Umbilical cord (tissue), 2 donors: Measurements from ENCODE around the gene NELFCD. TPM values are rescaled to one million over a fixed set of nuclear protein-coding genes. Genes with fewer than 3 reads are reported as not detected.
"Not testable (repeated sequence)": the region's sequence is repeated elsewhere in the genome, so short reads cannot be mapped to it uniquely, and the experiment has no call there.

Source experiments
- DNase-seq: peaks from one replicate; pipeline ENCODE4 v3.0.0-alpha.2; 2015; ENCODE audit warnings: low spot score
- total RNA-seq: library from RNA; depleted of rRNA; stranded (reverse); fragments of >200 nt; gene quantifications from one replicate; pipeline ENCODE4 v1.2.3, GENCODE V29; 2014; ENCODE audit warnings: low replicate concordance; ENCODE audit not compliant: insufficient read depth

Gene NELFCD
- total RNA-seq, 1 donor from 2014 or later, result 28.2 TPM

DNA sequence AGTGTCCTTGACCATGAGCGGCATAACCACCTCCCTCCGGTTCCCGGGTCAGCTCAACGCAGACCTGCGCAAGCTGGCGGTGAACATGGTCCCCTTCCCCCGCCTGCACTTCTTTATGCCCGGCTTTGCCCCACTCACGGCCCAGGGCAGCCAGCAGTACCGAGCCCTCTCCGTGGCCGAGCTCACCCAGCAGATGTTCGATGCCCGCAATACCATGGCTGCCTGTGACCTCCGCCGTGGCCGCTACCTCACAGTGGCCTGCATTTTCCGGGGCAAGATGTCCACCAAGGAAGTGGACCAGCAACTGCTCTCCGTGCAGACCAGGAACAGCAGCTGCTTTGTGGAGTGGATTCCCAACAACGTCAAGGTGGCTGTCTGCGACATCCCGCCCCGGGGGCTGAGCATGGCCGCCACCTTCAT, 43.1 kb downstream of the NELFCD start:
- no peak for DNase-seq

DNA sequence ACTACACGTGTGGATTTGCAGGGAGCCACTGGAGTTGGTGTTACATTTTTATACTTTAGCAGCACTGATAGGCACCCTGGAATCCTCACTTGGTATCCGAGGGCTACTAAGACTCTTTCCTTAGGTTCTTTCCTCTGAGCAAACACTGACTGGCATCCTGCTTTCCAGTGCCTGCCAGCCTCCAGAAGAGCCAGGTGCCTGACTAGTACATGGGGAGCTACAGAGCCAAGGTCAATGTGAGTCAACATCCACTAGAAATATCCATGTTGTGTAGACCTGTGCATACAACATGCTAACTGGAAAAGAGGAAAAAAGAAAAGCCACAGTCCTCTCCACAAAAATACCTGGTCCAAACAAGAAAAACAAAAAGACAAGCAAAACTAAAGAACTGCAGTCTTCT, 44.0 kb downstream of the NELFCD start:
- DNase-seq, result no peak

DNA sequence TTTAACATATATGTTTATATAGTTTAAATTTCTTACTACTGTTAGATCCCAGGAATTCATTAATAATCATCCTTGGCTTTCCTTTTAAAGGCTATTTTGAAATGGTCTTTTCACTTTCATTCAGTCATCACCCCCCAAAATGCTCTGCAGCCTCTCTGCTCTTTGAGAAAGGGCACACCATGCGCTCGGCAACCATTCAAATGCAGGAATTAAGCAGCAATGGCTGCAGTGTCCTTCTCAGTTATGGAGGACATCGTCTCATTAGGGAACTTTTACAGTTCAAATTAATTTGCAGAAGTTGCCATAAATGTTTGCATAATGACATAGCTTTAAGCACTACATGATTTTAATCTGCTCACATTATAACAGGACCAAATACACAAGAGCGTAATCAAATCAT, 44.5 kb downstream of the NELFCD start:
- no peak for DNase-seq

DNA sequence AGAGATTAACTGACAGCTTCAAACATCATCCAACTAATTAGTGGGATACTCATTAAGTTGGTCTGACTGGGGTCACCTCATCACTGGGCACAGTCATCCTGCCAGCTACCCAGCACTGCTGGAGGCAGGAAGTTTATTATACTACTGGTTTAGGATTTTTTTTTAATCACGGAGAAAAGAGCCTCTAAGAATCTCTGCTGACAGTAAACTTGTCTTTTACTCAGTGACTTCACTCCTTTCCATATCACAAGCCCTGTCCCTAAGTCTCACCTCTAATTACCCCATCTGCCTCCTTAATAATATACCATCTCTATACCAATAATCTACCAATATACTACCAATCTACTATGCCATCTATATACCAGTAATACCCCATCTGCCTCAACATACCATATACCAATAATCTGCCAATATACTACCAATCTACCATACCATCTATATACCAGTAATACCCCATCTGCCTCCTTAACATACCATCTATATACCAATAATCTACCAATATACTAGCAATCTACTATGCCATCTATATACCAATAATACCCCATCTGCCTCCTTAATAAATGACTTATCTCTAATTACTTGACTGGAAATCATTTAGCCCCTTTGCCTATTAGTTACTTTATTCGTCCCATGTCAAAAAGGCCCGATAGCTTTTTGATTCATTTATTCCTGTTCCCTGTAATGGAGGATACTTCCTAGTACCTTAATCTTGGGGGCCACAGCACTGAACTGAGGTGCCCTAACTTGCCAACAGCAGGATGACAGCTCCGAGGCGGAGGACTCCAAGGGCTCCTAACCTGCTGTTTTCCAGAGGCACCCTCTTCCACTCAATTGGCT, 46.1 kb downstream of the NELFCD start:
- no peak for DNase-seq

DNA sequence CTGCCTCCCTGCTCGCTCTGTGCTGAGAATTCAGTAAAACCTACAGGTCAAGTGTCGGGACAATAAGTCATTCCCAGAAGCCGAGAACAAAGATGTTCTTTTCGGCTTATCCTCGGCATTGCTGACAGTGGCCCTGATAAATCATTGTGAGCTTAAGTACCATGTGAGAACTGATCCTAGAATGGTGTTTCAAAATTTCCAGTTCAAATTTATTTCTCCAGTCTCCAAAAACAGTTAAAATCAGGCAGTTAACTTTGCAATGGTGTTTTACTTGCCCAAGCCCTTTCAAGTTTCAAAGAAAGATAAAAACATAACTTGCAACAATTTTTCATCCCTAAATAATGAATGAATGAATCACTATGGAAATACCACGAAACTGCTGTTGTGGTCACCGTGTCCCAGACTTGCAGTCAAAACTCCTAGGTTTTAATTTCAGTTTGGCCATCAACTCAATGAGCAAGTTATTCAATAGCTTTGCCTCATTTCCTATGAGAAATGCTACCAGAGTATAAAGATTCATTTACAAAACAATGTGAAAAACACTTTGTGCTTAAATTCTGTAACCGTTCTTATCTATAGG, 46.8 kb downstream of the NELFCD start:
- no peak for DNase-seq

DNA sequence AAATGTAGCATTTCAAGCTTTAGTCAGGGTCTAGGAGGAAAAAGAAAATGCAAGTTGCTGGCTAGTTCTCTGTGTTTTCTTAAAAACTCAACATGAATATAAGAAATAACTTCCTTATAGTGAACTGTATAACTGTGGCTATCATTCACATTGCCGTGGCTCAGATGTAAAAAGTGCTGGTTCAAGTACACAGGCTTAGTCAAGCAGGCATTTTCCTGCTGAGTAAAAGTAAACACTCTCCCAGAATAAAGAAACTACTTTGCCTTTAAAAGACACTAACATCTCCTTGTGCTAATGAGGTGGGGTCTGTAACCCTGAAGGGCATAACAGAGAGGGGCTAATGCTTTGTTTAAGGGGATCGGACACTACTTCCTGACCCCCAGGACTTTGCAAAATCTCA, 47.8 kb downstream of the NELFCD start:
- no peak for DNase-seq

DNA sequence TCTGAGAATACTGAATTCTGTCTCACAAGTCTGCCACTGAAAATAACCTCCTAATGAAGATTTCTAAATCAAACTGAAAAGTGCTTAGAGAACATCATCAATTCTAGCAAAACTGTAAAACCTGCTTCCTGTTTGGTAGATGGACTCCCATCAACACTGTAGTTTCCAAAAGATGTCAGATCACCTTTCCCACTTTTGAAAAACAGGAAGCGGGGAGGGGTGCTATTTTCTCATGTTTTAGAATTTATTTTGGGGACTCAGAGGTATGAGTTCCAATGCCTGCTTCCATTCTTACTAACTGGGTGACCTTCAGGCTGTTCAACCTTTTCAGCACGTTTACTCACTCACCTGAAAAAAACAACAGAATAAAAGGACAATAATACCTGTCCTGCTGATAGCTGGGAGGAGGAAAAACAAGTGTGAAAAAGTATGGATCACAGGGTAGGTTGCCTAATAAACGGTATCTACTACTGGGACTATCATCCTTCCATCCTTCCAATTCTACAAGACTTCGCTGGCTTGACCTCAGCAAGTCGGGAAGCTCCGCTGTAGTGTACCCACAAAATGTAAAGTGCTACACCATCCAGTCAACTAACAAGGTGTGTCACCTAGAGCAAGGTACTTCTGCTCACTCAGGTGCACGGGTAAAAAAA, 50.0 kb downstream of the NELFCD start:
- DNase-seq, result no peak

DNA sequence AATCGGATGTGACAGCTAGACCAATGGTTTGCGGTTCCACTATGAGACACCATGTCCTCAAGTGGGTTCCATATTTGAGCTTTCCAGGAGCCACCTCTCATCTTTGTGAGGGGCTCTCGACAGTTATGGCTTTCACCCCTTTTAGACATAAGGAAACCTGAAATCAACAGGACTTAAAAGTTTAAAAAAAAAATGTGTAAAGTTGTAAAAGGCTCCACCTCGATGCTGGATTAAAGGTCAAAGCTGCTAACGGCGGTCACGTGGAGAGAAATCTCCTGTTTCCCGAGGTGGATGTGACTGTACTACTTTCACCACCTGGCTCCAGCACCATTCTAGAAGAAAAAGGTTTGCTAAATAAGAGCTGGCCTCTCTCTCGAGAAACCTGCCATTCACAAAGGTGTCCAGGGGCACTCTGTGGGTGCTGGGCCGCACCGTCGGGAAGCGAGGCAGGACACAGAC, 50.5 kb downstream of the NELFCD start:
- no peak for DNase-seq

DNA sequence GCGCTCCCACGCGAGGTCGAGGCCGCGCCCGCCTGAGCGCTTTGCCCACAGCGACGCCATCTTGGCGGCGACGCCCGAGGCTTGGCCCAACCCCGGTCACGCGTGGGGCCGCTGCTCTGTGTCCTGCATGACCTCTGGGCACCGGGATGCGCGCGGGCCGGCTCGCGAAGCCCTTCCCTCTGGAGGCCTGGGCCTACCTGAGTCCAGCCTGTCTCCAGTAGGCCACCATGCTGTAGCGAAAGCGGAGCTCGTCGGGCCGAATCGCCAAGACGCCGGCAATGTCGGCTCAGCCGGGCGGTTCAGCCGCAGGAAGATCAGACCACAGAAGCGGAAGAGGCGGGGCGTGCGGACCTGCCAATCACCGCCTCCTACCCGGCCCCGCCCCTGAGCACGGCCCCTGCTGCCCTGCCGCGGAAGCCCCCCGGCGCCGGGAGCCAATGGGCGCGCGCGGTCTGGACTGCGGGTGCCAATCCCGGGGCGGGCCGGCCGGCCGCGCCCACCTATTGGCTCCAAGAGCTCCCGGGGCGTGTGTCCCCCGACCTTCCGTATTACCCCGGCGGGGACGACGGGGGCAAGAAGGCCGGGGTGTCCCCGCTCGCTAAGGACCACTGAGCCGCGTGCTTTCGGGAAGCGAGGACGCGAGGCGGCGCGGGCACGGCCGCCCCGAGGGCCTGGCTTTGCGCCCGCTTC, 51.1 kb downstream of the NELFCD start, which contains the start of gene ATP5F1E:
Gene ATP5F1E (minus strand): TSS at position 313 of the 690 bp plus-strand sequence. CDS start 84 bp downstream, at position 229.
- DNase-seq, result peak; percentile 97

DNA sequence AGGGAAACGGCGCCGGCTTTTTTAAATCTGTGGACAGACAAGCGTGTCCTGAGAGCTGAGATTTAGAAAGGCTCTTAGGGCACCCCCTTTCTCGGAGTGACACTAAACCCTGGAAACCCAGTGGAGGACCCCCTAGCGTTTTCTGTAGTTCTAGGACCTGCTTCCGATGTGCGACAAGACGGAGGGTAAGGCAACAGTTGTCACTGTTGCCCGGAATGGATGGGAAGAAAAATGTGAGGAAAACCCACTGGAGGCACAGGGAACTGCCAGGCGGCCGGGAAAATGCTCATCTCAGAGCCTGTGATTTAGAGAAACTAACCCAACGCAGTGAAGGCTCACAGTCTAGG, 51.6 kb downstream of the NELFCD start:
- no peak for DNase-seq

DNA sequence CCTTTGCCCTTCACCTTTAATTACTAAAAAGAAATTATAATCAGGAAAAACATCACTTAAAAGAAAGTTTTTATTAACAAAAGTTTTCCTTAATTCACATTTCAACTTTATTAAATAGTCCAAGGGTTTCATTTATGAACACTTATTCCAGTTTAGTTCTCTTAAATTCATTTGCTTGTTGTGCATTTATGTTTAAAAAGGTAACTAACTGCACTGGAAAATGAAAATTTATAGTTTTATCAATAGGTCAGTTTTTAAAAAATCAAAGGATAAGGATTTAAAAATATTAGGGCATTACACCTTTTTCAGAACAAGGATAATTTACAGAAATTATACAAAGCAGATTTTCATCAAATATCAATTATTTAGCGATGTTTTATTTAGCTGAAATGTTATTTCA, 52.0 kb downstream of the NELFCD start:
- DNase-seq, result no peak

DNA sequence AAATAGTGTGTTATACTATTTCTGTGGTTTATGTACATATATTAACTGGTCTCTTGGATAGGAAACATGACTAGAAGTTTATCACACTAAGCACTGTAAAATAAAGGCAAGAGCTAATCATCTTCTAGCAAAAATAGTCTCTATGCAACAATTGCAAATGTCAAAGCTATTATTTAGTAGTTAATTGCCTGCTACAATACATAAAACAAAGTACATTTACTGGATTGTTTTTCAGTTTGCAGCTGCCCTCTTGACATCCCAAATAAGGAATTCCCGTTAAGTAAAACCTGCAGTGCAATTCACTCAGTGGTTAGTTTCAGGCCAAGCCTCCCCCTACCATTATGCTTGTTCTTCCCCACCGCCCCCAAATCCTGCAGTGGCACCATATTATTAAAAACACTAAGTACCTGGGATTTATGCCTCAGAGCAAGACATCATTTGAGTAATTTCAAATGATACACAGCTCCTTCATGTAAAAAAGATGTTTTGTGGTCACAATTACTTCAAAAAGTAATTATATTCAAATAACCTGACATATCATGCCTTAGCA, 52.6 kb downstream of the NELFCD start:
- no peak for DNase-seq

DNA sequence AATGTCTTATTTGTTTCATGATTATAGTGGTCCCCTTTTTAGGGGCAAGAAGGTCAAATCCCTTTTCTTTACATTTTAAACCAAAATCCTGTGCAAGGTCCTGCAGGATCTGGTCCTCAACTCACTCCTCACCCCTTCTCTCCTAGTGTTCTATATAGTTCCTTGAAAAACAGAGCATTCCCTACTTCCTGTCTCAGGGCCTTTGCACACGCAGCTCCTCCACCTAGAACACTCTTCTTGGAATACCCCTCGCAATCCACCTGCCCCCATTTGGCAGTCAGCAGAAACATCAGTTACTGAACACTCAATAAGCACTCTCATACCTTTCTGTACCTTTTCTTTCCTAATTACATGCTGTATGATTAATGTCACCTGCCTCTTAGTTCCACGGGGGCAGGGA, 54.3 kb downstream of the NELFCD start:
- DNase-seq, result no peak

DNA sequence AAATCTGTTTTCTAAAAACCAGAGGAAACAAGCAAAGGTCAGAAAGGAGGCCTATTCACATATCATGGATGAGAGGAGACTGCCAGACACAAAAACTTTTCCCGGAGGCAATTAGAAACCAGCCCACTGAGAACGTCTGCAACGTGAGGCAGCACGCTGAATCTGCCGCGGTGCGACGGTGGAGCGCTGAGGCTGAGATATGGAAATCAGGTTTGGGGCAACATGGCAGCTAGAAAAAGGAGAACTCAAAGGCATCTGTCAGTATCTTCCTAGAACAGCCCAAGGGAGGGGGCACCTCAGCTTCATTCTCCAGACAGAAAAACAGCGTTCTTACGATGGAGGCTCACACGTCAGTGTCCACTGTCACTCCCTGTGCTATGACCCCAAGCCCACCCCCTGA, 56.3 kb downstream of the NELFCD start:
- DNase-seq, result no peak

DNA sequence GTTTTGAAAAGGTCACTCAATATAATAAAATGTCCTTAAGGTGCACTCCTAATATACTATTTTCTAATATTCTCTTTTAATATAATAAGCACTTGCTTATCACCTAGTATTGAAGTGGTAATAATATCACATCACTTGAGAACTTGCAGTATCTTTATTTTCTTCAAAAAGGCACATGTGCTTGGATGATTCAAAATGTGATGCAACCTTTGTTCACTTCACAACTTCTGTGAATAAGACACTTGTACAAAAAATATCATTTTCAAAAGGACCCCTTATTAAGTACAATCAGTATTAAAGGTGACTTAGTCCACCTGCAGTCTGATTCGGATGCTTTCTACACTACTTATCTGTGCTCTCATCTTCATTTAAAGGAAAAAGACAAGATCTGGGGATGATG, 58.2 kb downstream of the NELFCD start:
- no peak for DNase-seq

DNA sequence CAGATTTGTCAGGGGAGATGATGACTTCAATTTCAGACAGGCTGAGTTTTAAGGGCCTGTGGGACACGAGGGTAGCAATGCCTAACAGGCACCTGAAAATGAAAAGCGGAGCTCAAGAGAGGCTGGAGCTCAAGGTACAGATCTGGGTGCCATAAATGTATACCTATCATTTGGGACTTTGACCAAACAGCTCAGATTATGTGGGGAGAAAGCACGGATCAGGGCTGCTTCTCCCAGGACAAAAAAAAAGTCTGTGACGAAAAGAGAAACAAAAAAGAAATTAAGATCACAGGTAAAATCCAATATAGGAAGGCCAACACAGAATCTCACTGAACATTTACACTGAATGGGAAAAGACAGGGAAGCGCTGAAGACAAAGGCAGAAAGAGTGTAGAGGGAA, 59.6 kb downstream of the NELFCD start:
- no peak for DNase-seq

DNA sequence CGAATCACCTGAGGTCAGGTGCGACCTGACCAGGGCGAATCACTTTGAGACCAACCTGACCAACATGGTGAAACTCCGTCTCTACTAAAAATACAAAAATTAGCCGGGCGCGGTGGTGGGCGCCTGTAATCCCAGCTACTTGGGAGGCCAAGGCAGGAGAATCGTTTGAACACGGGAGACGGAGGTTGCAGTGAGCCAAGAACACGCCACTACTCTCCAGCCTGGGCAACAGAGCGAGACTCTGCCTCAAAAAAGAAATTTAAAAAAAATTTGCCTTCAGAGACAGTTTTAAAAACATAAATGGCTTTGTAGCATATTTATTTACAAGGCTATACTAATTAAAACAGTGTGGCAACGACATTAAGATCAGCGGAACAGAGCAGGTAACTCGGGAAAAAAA, 60.4 kb downstream of the NELFCD start:
- DNase-seq, result not testable (repeated sequence)

DNA sequence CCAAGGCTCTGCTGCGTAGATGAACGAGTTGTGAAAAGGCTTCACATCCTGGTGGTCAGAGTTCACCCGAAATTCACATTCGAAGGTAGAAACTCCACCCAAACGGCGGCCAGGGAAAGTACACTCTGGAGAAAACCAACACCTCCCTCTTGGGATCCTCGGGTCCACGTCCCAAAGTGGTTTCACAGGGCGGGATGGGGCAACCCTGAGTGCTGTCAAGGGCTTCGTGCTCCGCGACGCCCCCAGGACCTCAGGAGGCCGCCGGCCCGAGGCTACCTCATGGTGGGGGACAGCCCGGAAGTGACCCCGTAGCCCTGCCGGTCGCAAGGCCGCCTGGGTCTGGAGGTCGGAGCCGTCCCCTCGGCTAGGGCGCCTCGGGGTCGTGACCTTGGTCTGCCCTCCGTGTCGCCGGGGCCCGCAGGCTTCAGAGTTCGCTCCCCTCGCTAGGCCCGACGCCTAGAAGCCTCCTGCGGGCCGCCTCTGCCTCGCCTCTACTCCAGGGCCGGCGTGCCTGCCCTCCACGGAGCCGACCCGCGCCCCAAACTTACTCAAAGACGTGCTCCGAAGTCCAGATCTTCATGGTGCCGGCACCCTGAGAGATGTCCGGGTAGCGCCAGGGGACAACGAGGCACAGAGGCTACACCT, 61.2 kb downstream of the NELFCD start, which contains the start of gene PRELID3B:
Gene PRELID3B (minus strand): TSS at position 636 of the 645 bp plus-strand sequence. CDS start 56 bp downstream, at position 580.
- no peak for DNase-seq

DNA sequence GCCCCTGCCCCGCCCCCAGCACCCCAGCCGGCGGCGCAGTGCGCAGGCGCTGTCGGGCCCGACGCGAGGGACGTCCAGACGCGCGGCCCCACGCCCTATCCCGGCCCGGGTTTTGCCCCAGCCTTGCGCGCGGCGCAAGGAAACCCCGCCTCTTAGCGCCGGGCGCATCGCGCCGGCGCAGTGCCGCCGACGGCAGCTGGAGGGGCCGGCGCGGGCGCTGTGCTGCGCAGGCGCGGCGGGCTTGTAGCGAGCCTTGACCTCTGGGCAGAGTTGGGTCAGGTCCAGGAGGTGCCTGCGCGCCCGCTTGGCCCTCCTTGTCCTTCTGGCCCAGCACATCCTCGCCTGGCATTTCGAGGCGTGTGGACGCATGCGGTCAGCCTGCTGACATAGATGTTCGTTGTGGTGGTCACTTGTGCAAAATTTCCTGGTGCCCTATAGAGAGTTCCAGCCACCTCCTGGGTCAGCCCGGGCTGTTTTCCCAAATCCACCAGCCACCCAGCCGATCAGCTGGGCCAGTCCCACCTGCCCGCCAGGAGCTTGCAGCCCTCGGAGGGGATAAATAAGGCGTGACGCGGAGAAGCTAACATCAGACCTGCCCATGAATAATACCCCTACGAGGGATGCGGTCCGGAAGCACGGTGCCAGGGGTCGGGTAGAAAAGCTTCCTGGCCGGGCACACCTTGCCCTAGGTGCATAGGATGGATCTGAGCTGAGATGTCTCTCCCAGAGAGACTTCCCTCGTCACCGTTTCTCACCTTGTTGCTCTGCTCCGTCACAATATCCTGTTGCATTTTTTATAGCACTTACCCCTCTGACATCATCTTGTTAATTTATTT, 62.0 kb downstream of the NELFCD start:
- peak; percentile 97 for DNase-seq

DNA sequence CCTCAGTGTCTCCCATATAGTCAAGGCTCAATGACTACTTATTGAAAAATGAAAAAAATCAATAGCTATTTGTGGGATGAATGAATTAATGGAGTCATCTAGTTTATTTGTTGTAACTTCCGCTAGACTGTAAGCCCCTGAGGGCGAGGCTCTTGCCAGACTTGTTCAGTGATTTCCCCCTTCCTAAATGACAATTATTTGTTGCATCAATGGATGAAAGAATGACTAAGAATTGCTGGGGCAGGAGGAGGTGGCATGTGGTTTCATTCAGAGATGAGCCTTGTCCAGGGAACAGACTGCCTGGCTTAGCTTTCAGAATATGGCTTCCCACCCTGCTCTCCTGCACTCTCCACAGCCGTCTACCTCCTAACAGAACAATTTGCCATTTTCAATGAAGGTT, 62.6 kb downstream of the NELFCD start:
- DNase-seq, result no peak
